GM10847 (cell line): ENCODE data around the gene CLDN11.

Experiments
- POLR2A ChIP-seq: IDR thresholded peaks from 2 replicates; pipeline ENCODE4 v1.6.1; 2011; ENCODE audit not compliant: insufficient read length; ENCODE audit errors: extremely low read depth

CLDN11 gene

DNA sequence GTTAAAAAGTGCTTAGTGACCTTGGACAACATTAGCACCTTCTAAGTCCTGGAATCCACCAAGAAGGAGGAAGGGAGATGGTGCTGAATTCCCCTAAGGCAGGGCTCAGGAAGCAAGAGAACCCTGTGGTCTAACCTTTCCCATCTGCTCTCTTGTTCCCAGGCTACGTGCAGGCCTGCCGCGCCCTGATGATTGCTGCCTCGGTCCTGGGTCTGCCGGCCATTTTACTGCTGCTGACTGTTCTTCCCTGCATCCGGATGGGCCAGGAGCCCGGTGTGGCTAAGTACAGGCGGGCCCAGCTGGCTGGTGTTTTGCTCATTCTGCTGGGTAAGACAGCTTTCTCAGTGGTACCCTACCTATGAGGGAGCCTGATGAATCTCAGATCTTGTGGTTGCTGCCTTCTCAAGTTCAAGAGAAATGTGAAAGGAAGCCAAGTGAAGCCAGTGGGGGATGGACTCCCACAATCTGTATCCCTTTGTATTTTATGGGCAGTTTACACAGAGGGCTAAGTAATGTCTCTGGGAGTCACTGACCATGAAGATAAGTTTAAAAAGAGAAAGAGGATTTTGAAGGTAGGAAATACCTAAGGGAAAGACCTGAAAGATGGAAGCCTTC is 4.4 kb downstream of the CLDN11 start:
- no peak for TF ChIP-seq POLR2A

DNA sequence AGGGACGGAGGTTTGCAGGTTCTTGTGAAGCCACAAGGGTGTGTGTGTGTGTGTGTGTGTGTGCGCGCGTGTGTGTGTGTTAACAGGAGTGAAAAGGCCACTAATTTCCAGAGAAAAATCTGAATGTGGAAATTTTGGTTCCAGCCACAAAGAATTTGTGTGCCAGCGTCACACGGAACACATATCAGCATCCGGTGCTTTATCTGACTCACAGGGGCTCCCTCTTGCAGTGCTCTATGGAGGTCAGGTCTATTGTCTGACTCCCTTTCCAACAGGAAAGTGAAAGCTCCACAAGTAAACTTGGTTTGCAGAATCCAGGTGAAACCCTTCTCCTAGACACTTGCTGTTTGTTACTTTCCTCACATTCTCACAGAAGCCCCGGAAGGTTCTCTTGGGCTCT is 6.2 kb downstream of the CLDN11 start:
- no peak for TF ChIP-seq POLR2A

DNA sequence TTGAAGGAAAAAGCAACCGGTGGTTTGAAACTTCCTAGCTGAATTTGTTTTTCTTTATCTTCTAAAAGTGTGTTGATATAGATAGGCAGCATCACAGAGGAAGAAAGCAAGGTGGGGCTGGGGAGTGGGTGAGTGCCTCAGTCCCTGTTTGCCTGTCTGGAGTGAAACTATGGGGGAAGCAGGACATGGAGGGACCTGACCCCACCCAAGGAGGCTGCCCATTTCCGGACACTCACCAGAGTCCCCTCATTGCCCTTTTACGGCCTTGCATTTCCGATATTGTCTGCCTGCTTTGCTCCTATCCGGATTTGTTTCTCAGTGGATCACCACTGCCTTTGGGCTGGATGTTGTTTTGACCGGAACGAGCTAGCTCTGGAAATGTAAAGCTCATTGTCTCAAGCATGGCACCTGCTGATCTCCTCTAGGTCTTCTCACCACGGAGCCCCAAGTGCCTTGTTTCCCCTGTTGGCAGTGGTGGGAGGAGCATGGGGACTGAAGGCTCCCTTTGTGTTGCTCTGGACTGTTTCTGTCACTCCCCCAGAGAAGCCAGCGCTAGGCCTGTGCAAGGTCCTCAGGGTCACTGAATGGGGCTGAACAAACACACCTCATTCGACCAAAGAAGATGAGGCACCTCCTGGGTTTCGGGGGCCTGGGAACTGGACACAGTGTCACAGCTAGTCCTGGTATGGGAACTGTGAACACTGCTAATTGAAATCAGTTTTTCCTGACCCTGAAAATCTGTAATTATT is 7.0 kb downstream of the CLDN11 start:
- no peak for TF ChIP-seq POLR2A

DNA sequence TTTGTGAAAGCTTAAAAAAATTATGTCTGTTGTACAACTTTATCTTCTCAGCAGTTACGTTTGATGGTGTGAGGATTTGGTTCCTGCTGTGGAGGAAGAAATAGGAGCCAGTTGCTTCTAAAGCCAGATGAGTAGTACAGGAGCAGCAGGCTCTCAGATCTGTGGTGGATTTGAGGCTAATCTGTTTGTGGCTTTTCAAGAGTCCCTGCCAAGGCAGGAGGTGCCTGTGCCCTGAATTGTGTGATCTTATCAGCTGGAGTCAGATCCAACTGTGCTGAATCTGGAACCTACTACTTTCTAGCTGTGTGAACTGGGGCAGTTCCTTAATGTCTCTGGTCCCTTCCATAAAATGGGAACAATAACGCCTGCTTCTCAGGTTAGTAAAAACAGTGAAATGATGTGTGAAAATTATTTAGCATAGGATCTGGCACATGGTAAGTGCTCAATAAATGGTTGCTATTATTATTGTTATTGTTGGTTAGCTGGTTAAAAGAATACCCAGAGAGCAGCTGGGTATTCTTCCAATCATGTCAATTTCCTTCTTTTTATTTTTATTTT is 7.7 kb downstream of the CLDN11 start:
- no peak for TF ChIP-seq POLR2A

DNA sequence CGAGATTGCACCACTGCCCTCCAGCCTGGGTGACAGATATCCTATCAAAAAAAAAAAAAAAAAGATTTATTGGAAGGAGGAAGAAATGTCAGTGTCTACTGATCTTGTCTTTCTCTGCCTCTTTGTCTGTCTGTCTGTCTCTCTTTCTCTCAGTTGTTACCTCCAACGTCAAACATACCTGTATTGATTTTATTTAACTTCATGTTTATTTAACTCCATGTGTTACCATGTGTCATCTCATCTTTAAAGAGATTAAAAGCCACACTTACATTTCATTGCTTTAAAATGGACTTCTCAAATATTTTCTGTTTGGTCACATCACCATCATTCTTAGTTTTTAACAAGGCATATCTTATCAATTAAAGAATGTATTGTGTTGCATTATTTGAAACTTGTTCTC is 9.4 kb downstream of the CLDN11 start:
- TF ChIP-seq POLR2A: no peak

DNA sequence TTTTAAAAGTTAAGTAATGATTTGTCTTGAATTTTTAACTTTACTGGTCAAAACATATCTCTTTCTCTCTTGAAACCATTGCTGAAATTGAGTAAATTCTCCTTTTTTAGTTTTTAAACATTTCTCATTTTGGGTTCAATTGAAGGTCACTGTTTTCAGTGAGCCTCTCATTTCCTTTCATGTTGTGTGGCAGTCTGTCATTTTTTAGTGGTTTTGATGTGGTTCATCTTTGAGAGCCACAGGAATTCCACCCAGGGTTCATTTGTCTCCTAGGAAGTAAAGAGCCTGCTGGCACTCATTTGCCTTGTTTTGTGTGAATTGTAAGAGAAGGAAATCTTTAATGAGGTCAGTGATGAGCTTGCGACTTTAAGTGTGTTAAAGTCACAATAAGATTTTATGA is 10.4 kb downstream of the CLDN11 start:
- no peak for TF ChIP-seq POLR2A

DNA sequence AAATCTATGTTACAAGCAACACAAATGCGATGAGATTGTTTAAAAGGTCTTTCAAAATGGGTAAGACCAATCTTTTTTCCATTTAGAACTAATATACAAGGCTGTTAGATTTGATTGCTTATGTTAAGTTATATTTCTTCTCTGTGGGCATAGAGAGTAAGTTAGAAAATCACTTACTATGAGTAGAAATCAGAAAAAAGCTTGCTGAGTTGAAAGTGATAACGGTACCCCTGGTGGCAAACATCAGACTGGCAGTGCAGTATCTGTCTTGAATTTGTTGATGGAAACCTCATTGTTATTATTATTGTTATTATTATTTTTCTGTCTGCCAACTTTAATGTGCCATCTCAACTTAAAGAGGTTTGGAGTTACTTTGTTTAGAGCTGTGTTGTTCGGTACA is 12.4 kb downstream of the CLDN11 start:
- TF ChIP-seq POLR2A: no peak

DNA sequence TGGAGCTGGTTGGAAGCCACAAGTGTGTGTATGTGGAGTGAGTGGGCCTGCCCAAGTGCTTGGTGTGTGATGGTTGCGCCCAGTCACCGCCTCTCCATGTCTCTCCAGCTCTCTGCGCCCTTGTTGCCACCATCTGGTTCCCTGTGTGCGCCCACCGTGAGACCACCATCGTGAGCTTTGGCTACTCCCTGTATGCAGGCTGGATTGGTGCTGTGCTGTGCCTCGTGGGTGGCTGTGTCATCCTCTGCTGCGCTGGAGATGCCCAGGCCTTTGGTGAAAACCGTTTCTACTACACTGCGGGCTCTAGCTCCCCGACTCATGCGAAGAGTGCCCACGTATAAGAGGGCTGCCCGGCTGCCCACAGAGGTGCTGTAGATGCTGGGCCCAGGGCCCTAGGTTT is 13.7 kb downstream of the CLDN11 start:
- no peak for TF ChIP-seq POLR2A

DNA sequence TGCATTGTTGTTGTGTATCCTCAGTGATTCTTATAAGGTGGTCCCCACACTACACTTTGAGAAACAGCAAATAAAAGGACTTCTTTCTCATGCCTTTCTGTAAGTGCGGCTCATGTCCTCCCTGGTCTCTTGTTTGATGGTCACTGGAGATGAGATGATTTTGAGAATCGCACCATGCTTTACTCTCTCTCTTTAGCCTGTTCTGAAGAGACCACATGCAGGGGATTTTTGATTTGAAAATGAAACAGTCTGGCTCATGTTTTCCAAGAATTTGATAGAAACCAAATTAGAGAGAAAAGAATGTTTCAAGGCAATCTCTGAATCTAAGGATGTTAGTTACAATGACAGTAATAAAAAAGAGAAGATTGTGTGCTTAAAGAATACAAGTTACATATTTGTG is 18.0 kb downstream of the CLDN11 start:
- no peak for TF ChIP-seq POLR2A

DNA sequence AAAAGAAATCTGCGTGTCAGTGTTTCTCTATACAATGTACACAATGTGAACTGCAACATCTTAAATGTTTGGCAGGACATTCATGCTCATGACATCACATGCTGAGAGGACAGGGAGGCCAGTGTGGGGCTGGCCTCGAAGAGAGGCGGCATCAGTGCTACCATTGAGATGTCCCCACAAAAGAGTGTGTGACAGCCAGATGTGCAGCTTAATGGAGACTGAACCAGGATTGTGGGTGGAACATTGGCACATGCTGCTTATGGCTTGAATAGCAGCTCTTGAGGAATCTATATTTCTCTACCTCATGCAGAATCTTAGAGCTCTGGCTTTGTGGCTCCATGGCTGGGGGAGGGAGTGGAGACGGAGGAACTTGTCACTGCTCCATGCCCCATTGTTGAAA is 18.5 kb downstream of the CLDN11 start:
- no peak for TF ChIP-seq POLR2A

DNA sequence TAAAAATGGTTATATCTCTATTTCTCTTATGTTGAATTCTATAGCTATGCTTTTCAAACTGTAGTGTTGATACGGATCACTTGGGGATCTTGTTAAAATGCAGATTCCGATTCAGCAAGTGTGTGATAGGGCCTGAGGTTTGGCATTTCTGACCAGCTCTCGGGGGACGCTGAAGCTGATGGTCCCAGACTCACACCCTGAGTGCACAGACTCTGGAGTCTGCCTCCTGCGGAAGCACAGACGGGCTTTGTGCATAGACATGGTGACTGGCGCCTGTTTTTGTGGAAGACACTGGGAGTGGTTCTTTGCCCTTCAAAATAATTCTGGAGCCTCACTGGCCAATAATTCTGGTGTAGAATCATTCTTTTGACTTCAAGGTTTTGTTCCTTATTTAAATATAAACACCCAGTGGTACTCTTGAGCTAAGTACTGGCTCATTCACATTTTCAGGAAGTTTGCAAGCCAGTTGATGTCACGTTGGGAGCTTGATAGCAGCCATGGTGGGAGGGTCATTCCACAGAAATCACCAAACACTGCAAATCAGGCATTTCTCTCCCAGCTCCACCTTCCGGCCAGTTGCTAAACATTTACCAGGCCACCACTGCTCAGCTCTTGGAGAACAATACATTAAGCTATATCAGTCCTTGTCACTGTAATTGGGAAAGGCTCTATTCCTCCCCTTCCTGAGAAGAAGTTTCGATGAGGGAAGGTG is 19.2 kb downstream of the CLDN11 start:
- no peak for TF ChIP-seq POLR2A

DNA sequence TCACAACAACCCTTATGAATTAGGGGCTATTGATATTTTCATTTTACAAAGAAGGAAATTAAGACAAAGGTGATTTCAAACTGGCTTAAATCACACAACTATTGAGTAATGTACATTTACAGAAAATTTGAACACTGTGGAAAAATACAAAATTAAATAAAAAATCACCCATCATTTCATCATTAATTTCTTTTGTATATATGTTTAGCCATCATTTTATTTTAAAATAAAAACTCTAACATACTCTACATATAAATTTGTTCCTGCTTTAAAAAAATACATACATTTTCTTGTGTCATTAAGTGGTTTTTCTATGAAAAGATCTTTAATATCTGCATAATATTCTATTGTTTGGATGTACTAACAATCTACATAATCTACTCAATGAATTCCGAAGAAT is 20.2 kb downstream of the CLDN11 start:
- TF ChIP-seq POLR2A: no peak

DNA sequence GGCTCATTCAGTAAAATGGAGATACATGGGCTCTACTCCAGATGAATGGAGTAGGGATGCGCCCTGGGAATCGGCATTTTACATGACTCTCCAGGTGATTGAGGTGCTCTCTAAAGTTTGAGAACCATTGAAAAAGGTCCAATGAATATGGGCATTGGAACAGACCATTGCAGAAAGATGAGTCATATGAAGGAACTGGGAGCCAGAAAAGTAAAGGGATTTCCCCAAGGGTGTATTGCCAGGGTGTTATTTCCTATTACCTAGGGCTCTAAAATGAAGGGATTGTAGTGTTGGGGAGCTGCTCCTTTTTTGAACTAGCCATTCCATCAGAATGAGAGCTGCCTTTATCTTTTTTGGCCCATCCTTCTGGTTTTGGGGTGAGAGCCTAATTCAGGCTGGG is 21.7 kb downstream of the CLDN11 start:
- no peak for TF ChIP-seq POLR2A

DNA sequence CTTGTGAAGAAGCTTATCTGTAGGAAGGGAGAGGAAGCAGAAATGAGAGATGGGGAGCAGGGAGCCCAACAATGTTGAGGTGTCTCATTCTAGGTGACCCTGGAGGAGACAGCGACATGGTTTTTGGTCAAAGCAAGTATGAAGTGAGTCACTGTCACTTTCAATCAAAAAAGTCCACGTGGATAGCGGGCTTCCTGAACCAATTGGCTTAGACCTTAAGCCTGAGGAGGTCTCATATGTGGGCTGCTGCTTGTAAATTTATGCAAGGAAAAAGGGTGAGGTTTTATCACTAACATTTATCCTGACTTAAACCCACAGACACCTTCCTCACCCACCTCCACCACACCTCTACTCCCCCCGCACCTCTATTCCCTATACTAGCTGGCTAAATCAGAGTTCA is 22.7 kb downstream of the CLDN11 start:
- TF ChIP-seq POLR2A: no peak

DNA sequence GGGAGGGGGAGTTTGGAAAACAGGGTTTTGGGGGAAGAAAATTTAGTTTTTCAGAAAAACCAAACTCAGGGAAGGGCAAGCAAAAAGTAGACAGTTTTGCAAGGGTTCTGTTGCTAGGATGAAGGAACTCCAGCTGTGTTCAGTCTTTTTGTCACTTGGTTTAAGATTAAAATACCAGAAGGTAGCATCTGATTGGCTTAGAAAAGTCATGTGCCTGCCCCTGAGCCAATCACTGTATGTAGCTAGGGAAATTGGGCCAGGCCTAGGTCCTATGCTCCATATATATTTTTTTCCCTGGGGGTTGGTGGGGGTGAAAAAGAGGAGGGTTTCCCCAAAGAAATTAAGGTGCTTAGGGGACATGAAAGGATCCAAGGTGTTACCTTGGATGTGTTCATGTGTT is 24.3 kb downstream of the CLDN11 start:
- TF ChIP-seq POLR2A: no peak

DNA sequence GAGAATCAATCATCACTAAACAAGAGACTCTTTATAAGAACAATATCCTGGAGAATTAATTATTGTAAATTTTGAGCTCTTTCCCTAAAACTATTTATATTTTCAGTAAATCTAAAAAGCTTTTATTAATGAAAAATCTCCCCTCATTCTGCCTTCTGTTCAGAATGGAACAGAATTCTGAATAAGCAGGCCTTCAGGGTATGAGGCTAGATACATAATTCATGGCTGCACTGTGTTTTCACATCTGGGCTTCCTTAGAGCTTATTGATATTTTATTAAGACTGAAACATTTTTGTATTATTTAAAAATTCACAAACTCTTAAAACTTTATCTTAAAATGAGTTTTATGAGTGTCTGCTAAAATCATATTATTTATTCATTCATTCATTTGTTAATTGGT is 24.8 kb downstream of the CLDN11 start:
- no peak for TF ChIP-seq POLR2A
